ENCODE data around the gene XYLT1.

- TF ChIP-seq TRIM28 (IDR thresholded peaks at IDR 0.05; ENCODE audit: borderline replicate concordance, low read length) (no peak), ZNF121 (tag by site-specific recombination; IDR thresholded peaks at IDR 0.05) (no peak)
These were observed 339.4 kb downstream of the XYLT1 start for GRCh38 chr16:17131351-17131750.

Measured in HEK293 (cell line).